Stimulated activated CD8-positive, alpha-beta memory T cell treated with anti-CD3 and anti-CD28 coated beads, Interleukin-12 subunit alpha, Interleukin-12 subunit beta, amount 100 ng/mL, for 24 hours (primary cell): ENCODE data around the gene PROX1.

Source experiments
- DNase-seq: peaks from one replicate; pipeline ENCODE4 v3.0.0-alpha.2; 2020; ENCODE audit errors: extremely low read depth

The PROX1 gene

DNA sequence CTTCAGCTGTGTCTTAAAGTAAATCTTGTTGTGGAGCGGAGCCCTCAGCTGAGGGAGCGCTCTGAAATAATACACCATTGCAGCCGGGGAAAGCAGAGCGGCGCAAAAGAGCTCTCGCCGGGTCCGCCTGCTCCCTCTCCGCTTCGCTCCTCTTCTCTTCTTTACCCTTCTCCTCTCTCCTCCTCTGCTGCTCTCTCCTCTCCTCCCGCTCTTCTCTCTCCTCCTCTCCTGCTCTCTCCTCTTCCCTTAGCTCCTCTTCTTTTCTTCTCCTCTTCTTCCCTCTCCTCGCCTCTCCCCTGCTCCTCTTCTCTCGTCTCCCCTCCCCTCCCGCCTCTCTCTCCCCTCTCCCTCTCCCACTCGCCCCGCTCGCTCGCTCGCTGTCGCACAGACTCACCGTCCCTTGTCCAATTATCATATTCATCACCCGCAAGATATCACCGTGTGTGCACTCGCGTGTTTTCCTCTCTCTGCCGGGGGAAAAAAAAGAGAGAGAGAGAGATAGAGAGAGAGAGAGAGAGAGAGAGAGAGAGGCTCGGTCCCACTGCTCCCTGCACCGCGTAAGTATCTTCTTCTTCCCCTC, at the start of gene PROX1:
Gene PROX1, plus strand, starts transcription at position 47 of the 580 bp plus-strand sequence. CDS start 8,563 bp downstream, outside the sequence.
- DNase-seq, result no peak

GRCh38 chr1:213938776-213939175, 49.0 kb upstream of the PROX1 start:
- DNase-seq, result no peak

DNA sequence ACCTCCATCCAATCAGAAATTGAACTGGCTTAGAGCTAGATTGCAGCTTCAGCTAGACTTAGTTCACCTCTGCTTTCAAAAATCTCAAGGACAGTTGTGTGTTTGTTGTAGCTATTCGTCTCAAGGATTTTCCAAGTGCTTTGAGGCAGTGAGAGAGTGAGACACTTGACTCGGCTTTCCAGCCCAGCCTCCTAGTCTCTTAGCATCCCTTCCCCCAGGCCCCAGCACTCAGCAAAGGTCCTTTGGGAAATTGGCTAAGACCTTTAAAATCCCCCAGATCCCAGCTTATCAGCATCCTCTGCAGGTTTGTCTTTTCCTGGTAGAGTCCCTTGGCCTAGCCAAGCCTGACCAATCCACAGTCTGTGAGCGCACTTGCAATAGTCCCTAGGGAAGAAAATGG, 47.9 kb upstream of the PROX1 start:
- no peak for DNase-seq

GRCh38 chr1:213940947-213941346, 46.8 kb upstream of the PROX1 start:
- no peak for DNase-seq

- no peak for DNase-seq
Observed at GRCh38 chr1:213942061-213942460, 45.7 kb upstream of the PROX1 start.

GRCh38 chr1:213947200-213947801, 40.5 kb upstream of the PROX1 start:
- no peak for DNase-seq

- no peak for DNase-seq
Observed at GRCh38 chr1:213951876-213952275, 35.9 kb upstream of the PROX1 start.

DNA sequence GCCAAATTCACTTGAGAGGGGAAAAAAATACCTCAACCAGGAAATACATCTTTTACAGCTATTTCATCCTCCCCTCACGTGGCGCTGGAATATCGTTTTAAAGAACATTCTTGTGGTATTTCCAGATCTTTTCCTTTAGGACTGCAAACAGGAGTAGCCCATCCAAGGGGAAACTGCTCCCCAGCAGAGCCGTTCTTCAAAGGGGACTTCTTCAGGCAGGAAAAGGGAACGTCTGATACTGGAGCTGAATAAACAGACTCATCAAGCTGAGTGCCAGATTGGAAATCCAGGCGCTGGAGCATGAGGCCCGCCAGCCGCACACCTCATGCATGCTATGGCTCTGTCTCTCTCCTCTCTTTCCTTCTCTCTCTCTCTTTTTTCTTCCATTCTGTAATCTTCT, 34.0 kb upstream of the PROX1 start:
- DNase-seq, result no peak

DNA sequence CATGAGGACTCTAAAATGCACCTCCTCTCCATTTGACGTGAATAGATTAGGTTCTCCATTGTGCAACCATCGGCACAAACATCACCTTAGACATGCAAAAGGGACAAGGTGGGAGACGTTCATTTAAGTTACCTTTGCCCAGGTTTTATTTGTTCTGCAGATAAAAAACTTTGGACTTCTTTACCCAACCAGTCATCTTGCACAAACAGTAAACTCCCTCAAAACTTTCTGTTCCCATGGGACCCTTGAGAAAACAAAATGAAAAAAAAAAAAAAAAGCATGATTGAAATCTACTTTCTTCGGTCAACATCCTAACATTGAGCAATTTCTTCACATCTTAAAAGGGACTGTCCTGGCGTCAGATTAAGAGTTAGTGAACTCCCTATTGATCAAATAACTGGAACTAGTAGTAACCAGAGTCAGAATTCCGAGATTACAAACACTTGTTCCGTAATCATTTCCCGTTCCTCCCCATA, 31.4 kb upstream of the PROX1 start:
- DNase-seq, result no peak

DNA sequence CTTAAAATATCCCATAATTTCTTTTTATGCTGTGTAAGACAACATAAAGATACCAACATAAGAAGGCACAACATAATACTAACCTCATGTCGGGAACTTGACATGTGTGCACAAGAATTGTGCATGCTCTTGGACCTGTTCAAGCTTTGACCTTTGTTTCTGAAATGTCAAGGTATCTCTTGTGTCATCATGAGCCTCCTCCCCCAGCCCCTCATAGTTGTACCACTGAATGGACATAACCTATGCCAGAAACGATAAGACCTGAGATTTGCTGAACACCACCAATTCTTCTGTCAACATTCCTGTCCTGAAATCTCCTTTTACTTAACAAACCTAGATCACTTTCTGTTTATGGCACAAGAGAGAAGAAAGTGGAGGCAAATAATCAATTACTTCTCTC, 29.4 kb upstream of the PROX1 start:
- no peak for DNase-seq

- no peak for DNase-seq
Observed at GRCh38 chr1:213960963-213961362, 26.8 kb upstream of the PROX1 start.

- no peak for DNase-seq
Observed at GRCh38 chr1:213962508-213962907, 25.3 kb upstream of the PROX1 start.

GRCh38 chr1:213966122-213966521, 21.7 kb upstream of the PROX1 start:
- no peak for DNase-seq

DNA sequence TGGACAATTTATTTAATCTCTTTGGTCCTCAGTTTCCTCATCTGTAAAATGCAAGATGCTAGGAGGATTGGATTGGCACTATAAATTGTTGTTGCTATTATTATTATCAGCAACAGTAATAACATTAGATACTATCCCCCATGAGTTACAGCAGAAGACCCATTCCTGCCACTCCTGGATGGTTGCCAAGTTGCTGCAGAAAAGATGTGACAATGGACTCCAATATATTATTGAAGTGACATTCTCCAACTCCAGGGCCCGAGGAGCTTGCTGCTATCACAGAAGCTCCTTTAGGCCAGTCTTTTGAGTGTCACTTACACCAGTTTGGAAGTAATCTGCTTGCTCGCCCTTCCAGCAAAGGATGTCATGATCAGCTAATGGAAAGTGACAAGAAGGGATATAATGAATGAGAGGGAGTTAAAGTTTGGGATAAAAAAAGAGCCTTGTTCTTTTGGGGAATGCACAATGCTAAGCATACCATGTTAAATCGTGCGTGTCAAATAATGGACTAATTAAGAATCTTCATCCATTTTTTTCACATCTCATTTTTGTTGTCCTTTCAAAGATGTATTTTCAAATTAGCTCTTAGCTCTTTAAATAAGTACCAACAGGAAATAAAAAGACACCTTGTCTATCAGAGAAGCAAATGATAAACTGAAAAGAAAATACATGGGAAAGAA, 19.5 kb upstream of the PROX1 start:
- no peak for DNase-seq

- no peak for DNase-seq
Observed at GRCh38 chr1:213969958-213970555, 17.7 kb upstream of the PROX1 start.

DNA sequence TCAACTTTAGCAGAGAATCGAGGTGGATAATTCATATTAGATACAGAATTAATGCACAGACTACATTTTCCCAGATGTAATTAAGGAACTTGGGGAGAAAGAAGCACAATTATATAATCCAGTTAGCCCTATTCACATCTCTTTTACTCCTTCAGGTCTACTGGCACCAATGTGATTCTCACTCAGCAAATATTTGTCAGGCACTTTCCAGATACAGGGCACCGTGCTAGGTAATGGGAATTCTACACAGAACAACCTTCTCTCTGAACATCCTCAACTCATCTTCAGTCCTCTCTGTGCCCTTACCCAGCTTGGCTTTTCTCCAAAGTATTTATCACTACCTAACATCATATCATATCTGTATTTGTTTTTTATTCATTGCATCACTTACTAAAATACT, 15.6 kb upstream of the PROX1 start:
- no peak for DNase-seq

DNA sequence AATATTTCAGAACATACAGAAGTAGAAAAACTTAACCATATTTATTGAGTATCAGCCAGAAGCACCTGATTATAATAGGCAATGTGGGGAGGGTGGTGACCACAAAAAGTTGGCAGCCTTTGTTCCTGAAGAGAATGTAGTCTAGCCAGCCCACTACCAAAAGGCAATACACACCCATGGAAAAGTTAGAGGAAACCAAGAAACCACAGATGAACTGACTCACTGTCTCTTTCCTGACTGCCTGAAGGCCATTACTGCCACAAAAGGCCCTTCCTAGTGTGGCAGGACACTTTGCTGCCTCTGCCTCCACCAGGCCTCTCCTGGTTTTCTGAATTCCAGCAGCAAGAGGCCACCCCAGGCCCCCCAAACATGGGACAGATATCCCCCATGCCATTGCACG, 14.6 kb upstream of the PROX1 start:
- no peak for DNase-seq

DNA sequence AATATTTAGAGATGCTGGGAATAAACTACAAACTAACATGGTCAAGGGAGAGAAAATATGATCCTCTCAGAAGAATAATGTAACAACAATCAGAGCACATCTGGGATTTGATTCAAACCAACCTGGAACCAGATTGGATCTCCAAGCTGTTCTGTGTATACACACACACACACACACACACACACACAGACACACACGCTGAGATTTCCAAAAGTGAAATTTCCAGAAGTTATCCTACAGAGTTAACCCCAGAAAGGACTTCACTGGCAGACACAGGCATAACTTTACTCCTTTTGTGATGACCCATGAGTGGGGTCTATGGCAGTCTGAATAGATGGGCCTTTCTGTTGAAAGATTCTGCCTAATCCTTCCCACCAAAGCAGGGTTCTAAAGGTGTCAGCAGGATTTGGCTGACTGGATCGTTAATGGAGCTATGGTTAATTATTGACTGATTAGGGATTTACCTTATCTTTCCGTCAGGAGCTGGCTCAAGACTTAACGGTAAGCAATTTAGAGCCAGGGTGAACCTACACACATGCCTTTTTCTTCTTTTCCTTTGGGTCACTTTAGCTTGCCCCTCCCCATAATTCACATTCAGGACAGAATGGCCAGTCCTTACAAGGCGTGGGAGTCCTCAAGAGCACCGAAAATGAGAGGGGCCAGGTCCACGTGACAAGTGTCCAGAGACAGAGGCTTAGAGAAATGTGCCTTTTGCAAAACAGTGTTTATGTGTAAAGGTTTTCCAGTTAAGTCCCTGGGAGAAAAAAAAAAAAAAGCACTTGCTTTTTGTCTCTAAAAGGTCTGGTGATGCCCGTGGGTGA, 10.9 kb upstream of the PROX1 start:
- DNase-seq, result no peak

DNA sequence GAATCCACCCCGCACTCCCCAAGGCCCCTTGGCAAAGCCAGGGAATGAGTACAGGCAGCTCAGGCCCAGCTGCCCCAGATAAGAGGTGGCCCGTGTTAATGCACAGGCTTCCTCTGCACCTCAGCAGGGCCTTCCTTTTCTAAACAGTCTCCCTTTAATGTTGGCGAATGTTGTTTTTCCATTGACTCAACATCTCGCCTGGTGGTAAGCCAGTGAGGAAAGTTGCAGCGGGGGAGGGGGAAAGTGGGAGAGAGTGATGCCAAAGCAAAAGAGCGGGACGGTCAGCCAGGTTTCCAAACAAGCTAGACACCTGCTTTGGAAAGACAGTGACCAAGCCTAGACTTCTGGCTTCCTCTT, 10.3 kb upstream of the PROX1 start:
- DNase-seq, result no peak

DNA sequence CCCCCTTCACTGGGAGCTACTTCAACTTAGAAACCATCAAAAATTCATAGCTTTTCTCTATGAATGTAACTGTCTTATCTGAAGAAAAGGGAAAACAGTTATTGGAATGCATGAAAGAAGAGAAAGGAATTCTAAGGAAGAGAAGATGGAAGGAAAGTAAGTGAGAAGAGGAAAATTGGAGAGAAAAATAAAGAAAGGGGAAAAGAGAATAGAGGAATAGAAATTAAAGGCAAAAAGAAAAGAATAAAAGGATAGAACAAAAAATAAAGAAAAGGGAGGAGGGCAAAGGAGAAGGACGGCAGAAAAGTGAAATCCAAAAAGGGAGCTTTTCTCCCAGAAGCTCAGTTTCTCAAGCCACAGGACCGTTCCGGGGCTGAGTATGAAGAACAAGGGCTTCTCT, 9.9 kb upstream of the PROX1 start:
- DNase-seq, result no peak

GRCh38 chr1:213979751-213980586, 7.8 kb upstream of the PROX1 start:
- DNase-seq, result no peak
